D721Med (cell line): ENCODE data around the gene SFT2D1.

ENCODE experiments used
- DNase-seq: peaks from one replicate; pipeline ENCODE4 v3.0.0; 2011; ENCODE audit warnings: low spot score; ENCODE audit not compliant: insufficient read length
- FAIRE-seq: peaks from 2 replicates; lab custom pipeline; 2011; peaks lifted over from hg19 to GRCh38; lab: Jason Lieb, UNC
- TF ChIP-seq, protein P1 (sequence below): IDR thresholded peaks from 2 replicates; pipeline ENCODE4 v1.5.1; 2012; ENCODE audit warnings: mild to moderate bottlenecking, control low read depth; ENCODE audit not compliant: insufficient read depth; ENCODE audit errors: missing control alignments

SFT2D1 gene

DNA sequence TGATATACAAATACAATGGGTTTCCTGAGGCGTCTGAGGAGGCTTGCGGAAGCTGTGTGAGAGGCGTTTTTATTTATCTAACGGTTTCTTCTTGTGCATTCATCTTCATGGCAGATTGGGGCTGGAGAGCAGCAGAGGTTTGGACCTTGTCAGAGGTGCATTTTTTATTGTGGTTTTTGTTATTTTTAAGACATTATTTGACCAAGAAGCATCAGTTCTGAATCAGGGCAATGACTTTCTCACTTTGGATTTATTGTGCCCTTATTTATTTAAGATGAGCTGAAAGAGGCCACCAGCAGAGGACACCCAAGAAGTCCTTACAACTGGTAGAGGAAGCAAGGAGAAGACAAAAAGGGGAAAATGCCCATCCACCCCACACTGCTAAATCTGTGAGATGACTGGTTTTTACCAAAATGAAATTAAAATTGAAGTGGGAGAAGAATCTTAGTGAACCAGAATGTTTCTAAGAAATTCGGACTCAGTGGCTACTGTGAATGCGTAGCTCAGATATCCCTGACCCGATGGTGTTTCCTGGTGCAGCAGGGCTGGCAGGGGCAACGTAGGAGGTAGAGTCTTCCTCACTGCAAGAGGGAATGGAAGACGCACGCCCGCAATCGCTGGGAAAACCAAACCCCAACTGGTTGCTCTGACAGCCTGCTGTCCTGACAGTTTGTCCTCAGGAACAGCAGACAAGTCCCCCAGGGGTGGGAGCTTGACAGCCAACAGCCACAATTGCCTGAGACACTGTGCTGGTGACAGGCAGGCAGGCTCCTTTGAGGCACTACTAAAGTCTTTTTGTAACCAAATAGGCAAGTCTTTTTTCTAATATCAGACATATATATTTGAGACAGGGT is 48.4 kb downstream of the SFT2D1 start:
- FAIRE-seq (no peak), DNase-seq (no peak)
- TF ChIP-seq, protein P1, sequence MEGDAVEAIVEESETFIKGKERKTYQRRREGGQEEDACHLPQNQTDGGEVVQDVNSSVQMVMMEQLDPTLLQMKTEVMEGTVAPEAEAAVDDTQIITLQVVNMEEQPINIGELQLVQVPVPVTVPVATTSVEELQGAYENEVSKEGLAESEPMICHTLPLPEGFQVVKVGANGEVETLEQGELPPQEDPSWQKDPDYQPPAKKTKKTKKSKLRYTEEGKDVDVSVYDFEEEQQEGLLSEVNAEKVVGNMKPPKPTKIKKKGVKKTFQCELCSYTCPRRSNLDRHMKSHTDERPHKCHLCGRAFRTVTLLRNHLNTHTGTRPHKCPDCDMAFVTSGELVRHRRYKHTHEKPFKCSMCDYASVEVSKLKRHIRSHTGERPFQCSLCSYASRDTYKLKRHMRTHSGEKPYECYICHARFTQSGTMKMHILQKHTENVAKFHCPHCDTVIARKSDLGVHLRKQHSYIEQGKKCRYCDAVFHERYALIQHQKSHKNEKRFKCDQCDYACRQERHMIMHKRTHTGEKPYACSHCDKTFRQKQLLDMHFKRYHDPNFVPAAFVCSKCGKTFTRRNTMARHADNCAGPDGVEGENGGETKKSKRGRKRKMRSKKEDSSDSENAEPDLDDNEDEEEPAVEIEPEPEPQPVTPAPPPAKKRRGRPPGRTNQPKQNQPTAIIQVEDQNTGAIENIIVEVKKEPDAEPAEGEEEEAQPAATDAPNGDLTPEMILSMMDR: no peak

DNA sequence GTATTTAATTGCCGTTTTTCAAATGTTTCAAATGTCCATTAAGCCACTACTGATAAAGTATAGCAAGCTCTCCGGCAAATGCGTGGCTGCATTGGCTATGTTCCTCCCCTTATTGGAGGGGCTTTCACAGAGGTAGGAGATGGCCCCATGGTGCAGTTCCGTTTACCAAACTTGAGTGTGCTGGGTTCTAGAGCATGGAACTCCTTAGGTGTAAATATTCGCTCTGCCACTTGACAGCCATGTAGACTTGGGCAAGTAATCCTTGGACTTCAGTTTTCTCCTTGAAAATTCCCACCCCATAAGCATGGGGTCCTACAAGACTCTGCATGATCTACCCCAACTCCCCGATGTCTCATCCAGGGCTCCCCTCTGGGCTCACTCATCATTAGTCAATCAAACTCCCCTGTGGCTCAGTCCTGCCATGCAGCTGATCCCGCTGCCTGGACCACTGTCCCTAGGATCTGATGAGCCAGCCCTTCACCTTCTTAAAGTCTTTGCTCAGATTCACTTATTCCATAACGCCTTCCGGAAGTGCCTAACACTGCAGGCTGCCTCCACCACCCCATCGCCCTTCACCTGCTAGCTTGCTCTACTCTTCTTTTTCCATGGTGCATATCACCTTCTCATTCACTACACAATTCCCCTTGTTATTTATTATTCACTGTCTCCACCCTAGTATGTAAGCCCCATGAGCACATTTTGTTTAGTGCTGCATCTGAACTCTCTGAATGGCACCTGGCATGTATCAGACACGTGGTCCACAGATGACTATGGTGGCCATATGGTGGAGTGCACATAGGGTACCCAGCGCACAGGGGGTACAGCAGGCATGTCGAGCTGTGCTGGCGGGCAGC is 52.9 kb downstream of the SFT2D1 start:
- DNase-seq (no peak), FAIRE-seq (no peak)
- TF ChIP-seq, protein P1: no peak

- TF ChIP-seq, protein P1: no peak
- no peak for DNase-seq
- no peak for FAIRE-seq
These were observed 55.5 kb downstream of the SFT2D1 start for GRCh38 chr6:166286839-166287271.

- FAIRE-seq: no peak
- no peak for DNase-seq
- TF ChIP-seq, protein P1: no peak
These were observed 57.1 kb downstream of the SFT2D1 start for GRCh38 chr6:166285233-166285632.

DNA sequence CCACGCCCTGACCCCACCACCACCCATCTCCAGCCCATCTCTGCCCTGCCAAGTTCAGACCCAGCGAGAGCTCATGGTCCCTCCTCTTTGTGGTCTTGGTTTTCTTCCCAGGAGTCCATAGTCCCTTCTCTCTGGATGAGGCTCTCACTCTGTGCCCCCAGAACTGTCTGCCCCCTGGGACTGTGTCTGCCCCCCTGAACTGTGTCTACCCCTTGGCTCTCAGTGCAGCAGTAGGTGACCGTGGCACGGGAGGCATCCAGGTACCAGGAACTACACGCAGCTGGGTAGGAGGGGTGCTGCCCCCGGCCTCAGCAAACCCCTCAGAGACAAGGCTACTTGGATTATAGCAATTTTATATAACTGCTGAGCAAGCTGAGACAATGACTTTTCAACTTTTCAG is 57.7 kb downstream of the SFT2D1 start:
- FAIRE-seq (no peak), DNase-seq (no peak)
- TF ChIP-seq, protein P1: no peak

DNA sequence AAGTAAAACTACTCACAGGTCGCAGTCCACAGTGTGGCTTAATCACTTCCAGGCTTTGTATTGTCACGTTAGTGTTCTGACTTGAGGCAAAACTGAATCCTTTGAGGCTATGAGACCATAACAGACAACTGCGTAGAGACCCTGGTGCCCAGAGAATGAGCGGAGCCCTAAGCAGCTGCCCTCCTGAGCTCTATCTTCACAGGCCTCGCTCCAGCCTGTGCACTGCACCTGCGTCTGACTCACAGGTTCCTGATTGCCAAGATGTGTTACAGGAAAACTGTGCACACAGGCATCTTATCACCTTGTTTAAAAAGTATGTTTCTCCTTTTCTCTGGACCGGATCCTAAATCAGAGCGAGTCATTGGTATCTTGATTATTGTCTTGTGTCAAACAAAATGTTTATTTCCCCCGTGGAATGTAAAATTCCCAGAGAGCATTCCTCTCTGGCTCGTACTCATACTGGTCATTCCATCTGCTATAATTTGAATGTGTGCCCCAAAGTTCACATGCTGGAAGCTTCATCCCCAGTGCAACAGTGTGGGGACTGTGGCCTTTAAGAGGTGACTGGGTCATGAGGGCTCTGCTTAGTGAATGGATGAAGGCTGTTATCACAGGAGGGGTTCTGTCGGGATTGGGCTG is 59.8 kb downstream of the SFT2D1 start:
- no peak for FAIRE-seq
- DNase-seq: no peak
- TF ChIP-seq, protein P1: no peak
